GM12864 (cell line): ENCODE data around the gene HMX1.

Source experiments
- DNase-seq: peaks from one replicate; pipeline ENCODE4 v3.0.0-alpha.2; 2011; ENCODE audit warnings: low read depth
- H3K4me3 ChIP-seq: 2 replicates; pipeline ENCODE4 v1.5.1; 2011; ENCODE audit warnings: mild to moderate bottlenecking, low read depth, low read length, control low read depth
- TF ChIP-seq, protein P1 (sequence below): IDR thresholded peaks from 2 replicates; pipeline ENCODE4 v1.5.1; 2011; ENCODE audit warnings: low read depth, mild to moderate bottlenecking, moderate library complexity, low read length, control low read depth, inconsistent platforms; ENCODE audit errors: missing control alignments

Gene HMX1

DNA sequence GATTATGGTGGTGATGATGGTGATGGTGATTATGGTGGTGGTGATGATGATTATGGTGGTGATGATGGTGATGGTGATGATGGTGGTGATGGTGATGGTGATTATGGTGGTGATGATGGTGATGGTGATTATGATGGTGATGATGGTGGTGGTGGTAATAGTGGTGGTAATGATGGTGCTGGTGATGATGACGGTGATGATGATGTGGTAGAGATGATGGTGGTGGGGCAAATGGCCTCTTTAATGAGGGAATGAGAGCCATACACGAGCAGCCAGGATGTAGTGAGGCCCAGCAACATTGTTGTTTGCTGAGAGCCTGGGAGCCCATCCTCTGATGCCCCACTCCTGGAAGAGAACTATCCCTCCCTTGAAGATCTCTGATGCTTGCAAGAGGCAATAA, 29.0 kb downstream of the HMX1 start:
- no peak for DNase-seq
- no peak overlapping the region for H3K4me3 ChIP-seq
- TF ChIP-seq, protein P1, sequence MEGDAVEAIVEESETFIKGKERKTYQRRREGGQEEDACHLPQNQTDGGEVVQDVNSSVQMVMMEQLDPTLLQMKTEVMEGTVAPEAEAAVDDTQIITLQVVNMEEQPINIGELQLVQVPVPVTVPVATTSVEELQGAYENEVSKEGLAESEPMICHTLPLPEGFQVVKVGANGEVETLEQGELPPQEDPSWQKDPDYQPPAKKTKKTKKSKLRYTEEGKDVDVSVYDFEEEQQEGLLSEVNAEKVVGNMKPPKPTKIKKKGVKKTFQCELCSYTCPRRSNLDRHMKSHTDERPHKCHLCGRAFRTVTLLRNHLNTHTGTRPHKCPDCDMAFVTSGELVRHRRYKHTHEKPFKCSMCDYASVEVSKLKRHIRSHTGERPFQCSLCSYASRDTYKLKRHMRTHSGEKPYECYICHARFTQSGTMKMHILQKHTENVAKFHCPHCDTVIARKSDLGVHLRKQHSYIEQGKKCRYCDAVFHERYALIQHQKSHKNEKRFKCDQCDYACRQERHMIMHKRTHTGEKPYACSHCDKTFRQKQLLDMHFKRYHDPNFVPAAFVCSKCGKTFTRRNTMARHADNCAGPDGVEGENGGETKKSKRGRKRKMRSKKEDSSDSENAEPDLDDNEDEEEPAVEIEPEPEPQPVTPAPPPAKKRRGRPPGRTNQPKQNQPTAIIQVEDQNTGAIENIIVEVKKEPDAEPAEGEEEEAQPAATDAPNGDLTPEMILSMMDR: no peak

GRCh38 chr4:8841678-8842268, 29.9 kb downstream of the HMX1 start:
- no peak overlapping the region for H3K4me3 ChIP-seq
- TF ChIP-seq, protein P1: no peak
- no peak for DNase-seq

GRCh38 chr4:8840816-8841455, 30.7 kb downstream of the HMX1 start:
- no peak overlapping the region for H3K4me3 ChIP-seq
- TF ChIP-seq, protein P1: no peak
- no peak for DNase-seq

- TF ChIP-seq, protein P1: no peak
- no peak for DNase-seq
Measured at GRCh38 chr4:8840006-8840793, 31.4 kb downstream of the HMX1 start.

GRCh38 chr4:8838961-8839431, 32.6 kb downstream of the HMX1 start:
- no peak for DNase-seq
- no peak overlapping the region for H3K4me3 ChIP-seq
- TF ChIP-seq, protein P1: no peak

More at GRCh38 chr4:8840006-8840793, 31.4 kb downstream of the HMX1 start:
- no peak overlapping the region for H3K4me3 ChIP-seq

GRCh38 chr4:8838296-8838960, 33.2 kb downstream of the HMX1 start:
- TF ChIP-seq, protein P1: no peak
- DNase-seq: no peak
- H3K4me3 ChIP-seq: no peak overlapping the region
